Fibroblast of lung (primary cell): ENCODE measurements around the gene MARF1.

Experiments used
- CTCF ChIP-seq, 2 donors: IDR thresholded peaks in 1 of 2; conservative IDR thresholded peaks in 1 of 2; 1 replicate in 1 of 2; 2 replicates in 1 of 2; pipeline ENCODE4 v1.5.1; 2011 to 2012; ENCODE audit warnings: low read length in 2 of 2, control low read depth in 1 of 2, inconsistent platforms in 1 of 2, low read depth in 1 of 2, mild to moderate bottlenecking in 1 of 2
- EZH2 ChIP-seq: IDR thresholded peaks from 2 replicates; pipeline ENCODE4 v1.5.1; 2012; ENCODE audit warnings: low read length, control low read depth, mild to moderate bottlenecking; ENCODE audit errors: missing control alignments

GRCh38 chr16:15552507-15552906 lies 90.4 kb downstream of the MARF1 start:
- TF ChIP-seq CTCF (conservative IDR thresholded peaks at IDR 0.05 in 1 of 2, IDR thresholded peaks at IDR 0.05 in 1 of 2; ENCODE audit: low read depth in 1 of 2, low read length in 2 of 2) (no peak), EZH2 (no peak)
